Uterus (tissue), 2 donors: ENCODE data around the gene BBC3.

Experiments
- CTCF ChIP-seq, 4 experiments: fragments of 200-600 bp in 2 of 4; fragments of 450-650 bp in 2 of 4; sonication (generic) in 2 of 4; IDR thresholded peaks; one replicate each; pipeline ENCODE4 v1.5.1; 2016 to 2019; ENCODE audit warnings: antibody characterized with exemption in 4 of 4, mild to moderate bottlenecking in 2 of 4, moderate library complexity in 1 of 4
- POLR2A ChIP-seq, 2 donors: fragments of 450-650 bp; IDR thresholded peaks; one replicate each; pipeline ENCODE4 v1.6.1; 2016; ENCODE audit warnings: antibody characterized with exemption in 2 of 2, mild to moderate bottlenecking in 1 of 2, moderate library complexity in 1 of 2

GRCh38 chr19:47258895-47259555 is 28.0 kb upstream of the BBC3 start:
- no peak for TF ChIP-seq CTCF (IDR thresholded peaks at IDR 0.05)
- no peak for TF ChIP-seq POLR2A (IDR thresholded peaks at IDR 0.05)
